Caco-2 (cell line): ENCODE measurements around the gene BTBD7. TPM values are rescaled to one million over a fixed set of nuclear protein-coding genes. Genes with fewer than 3 reads are reported as not detected.

Source experiments
- BruUV-seq: library from RNA; stranded (reverse); fragments of 400-500 nt; replicated peaks from 2 replicates; lab custom pipeline; 2021; lab: Mats Ljungman, UMichigan
- CTCF ChIA-PET: fragments of 300-600 bp; sonication (Branson Sonifier 250); formaldehyde crosslinking; loops from one replicate; lab custom pipeline; 2022; ENCODE audit warnings: antibody characterized with exemption; lab: Charles Lee
- POLR2A ChIA-PET: fragments of 300-600 bp; sonication (Branson Sonifier 250); formaldehyde crosslinking; loops from one replicate; lab custom pipeline; 2022; ENCODE audit warnings: antibody characterized with exemption; lab: Charles Lee
- DNase-seq, 2 experiments: peaks; one replicate each; pipeline versions ENCODE4 v3.0.0 to v3.0.0-alpha.2; 2020 to 2022
- H3K27me3 ChIP-seq: replicated peaks from 2 replicates; pipeline ENCODE4 v1.6.0; 2011; ENCODE audit warnings: low read length; ENCODE audit not compliant: control insufficient read depth, insufficient read depth
- H3K36me3 ChIP-seq: 2 replicates; pipeline ENCODE4 v1.5.1; 2011; ENCODE audit warnings: low read length; ENCODE audit not compliant: control insufficient read depth, insufficient read depth
- H3K4me1 ChIP-seq: fragments of 250-450 bp; sonication (Bioruptor Pico); 2 replicates; pipeline ENCODE4 v1.5.1; 2020; ENCODE audit warnings: mild to moderate bottlenecking
- H3K4me3 ChIP-seq: 2 replicates; pipeline ENCODE4 v1.5.1; 2011; ENCODE audit warnings: low read depth, mild to moderate bottlenecking, control low read depth, low read length
- H3K9me3 ChIP-seq: fragments of 250-450 bp; sonication (Bioruptor Pico); 2 replicates; pipeline ENCODE4 v1.5.1; 2020; ENCODE audit warnings: mild to moderate bottlenecking, moderate library complexity
- H3K27ac Mint-ChIP-seq: one replicate; pipeline ENCODE4 v1.8.0; 2022; ENCODE audit warnings: mixed read lengths; ENCODE audit not compliant: unreplicated experiment
- H3K27me3 Mint-ChIP-seq: one replicate; pipeline ENCODE4 v1.8.0; 2022; ENCODE audit warnings: mixed read lengths; ENCODE audit not compliant: insufficient read depth, unreplicated experiment
- H3K36me3 Mint-ChIP-seq: one replicate; pipeline ENCODE4 v1.8.0; 2022; ENCODE audit warnings: mild to moderate bottlenecking, mixed read lengths; ENCODE audit not compliant: insufficient read depth, unreplicated experiment
- H3K4me1 Mint-ChIP-seq: one replicate; pipeline ENCODE4 v1.8.0; 2022; ENCODE audit warnings: low read depth, mixed read lengths; ENCODE audit not compliant: unreplicated experiment
- H3K4me3 Mint-ChIP-seq: one replicate; pipeline ENCODE4 v1.8.0; 2022; ENCODE audit warnings: mild to moderate bottlenecking, moderate library complexity, mixed read lengths; ENCODE audit not compliant: unreplicated experiment
- H3K9me3 Mint-ChIP-seq: one replicate; pipeline ENCODE4 v1.8.0; 2022; ENCODE audit warnings: mixed read lengths; ENCODE audit not compliant: unreplicated experiment
- intact Hi-C: fragments of 100-400 bp; cut with micrococcal nuclease; formaldehyde crosslinking; loops from one replicate; pipeline ENCODE4 v1.10.0; 2022; ENCODE audit not compliant: unreplicated experiment
- total RNA-seq: library from RNA; stranded (reverse); gene quantifications from 2 replicates; pipeline ENCODE4 v1.2.3, GENCODE V29; 2022
- TF ChIP-seq, protein P1 (sequence below), 2 experiments: fragments of 200-600 bp in 1 of 2; IDR thresholded peaks; 1 replicate in 1 of 2; 2 replicates in 1 of 2; pipeline versions ENCODE4 v1.5.1 to v1.8.0; 2011 to 2022; ENCODE audit warnings: antibody characterized with exemption in 1 of 2, control low read depth in 1 of 2, inconsistent platforms in 1 of 2, low read depth in 1 of 2, low read length in 1 of 2, mild to moderate bottlenecking in 1 of 2, moderate library complexity in 1 of 2; ENCODE audit not compliant: insufficient read depth in 1 of 2, severe bottlenecking in 1 of 2, unreplicated experiment in 1 of 2

BTBD7 gene
- total RNA-seq, 1 experiment from 2014 or later = 32.2 TPM

DNA sequence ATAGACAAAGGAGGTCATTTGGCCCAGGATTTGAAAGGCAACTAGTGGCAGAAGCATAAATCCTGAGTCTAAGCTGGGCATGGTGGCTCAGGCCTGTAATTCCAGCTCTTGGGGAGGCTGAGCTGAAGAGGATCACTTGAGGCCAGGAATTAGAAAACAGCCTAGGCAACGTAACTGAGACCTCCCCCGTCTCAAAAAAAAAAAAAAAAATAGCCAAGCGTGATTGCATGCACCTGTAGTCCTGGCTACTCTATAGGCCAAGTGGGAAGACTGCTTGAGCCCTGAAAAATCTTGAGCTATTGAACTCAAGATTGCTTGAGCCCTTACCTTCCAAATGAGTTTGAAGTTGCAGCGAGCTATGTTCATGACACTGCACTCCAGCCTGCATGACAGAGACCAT, 133.8 kb downstream of the BTBD7 start:
- no peak overlapping the region for H3K4me3 ChIP-seq
- H3K36me3 ChIP-seq = no peaks in the 10 kb centered on the region
- ChIA-PET CTCF (interaction anchor here (0.6 kb wide), 2 partner anchors 15 to 20 kb away, joined by 3 to 4 read pairs; partner anchors contain the start of gene MOAP1), POLR2A (no interaction called here)
- no TSS peak for BruUV-seq
- no peaks in the 10 kb centered on the region for H3K4me1 Mint-ChIP-seq
- no peaks in the 10 kb centered on the region for H3K27me3 Mint-ChIP-seq
- intact Hi-C loops = no loop called here
- H3K36me3 Mint-ChIP-seq = no peaks in the 10 kb centered on the region
- no peaks in the 10 kb centered on the region for H3K4me1 ChIP-seq
- H3K9me3 Mint-ChIP-seq = no peaks in the 10 kb centered on the region
- no peak overlapping the region for H3K27ac Mint-ChIP-seq
- H3K9me3 ChIP-seq = no peaks in the 10 kb centered on the region
- H3K27me3 ChIP-seq = no peaks in the 10 kb centered on the region
- TF ChIP-seq, protein P1, sequence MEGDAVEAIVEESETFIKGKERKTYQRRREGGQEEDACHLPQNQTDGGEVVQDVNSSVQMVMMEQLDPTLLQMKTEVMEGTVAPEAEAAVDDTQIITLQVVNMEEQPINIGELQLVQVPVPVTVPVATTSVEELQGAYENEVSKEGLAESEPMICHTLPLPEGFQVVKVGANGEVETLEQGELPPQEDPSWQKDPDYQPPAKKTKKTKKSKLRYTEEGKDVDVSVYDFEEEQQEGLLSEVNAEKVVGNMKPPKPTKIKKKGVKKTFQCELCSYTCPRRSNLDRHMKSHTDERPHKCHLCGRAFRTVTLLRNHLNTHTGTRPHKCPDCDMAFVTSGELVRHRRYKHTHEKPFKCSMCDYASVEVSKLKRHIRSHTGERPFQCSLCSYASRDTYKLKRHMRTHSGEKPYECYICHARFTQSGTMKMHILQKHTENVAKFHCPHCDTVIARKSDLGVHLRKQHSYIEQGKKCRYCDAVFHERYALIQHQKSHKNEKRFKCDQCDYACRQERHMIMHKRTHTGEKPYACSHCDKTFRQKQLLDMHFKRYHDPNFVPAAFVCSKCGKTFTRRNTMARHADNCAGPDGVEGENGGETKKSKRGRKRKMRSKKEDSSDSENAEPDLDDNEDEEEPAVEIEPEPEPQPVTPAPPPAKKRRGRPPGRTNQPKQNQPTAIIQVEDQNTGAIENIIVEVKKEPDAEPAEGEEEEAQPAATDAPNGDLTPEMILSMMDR (IDR thresholded peaks at IDR 0.05; ENCODE audit: insufficient read depth in 1 of 2, low read depth in 1 of 2, low read length in 1 of 2, severe bottlenecking in 1 of 2, unreplicated experiment in 1 of 2) = no peak
- no peak overlapping the region for H3K4me3 Mint-ChIP-seq
- no peak for DNase-seq

DNA sequence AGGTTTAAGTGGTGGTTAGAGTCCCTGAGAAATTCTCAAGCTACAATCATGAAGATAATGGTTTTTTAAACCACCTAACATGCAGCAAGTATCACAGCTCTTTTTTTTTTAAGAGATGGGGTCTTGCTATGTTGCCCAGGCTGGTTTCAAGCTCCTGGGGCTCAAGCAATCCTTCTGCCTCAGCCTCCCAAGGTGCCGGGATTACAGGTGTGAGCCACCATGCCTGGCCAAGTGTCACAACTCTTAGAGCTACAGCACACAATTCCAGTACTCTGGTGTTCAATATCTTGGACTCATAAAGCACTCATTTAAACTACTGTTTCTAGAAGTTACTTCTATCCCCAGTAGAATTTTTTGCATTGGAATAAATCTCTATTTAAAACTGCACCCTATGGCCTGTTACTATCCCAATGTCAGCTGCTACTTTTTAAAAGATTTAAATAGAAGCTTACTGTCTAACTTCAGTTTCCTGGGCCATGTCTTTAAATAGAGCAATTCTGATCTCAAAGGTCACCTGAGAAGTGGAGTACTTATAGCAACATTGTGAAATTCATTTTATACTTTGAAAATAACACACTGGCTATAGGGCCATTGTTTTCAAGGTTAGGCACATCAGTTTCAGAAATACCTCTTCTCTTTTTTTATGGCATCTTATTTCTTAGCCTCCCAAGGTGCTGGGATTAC, 137.4 kb downstream of the BTBD7 start:
- H3K36me3 ChIP-seq = no peaks in the 10 kb centered on the region
- Mint-ChIP-seq H3K9me3 (no peaks in the 10 kb centered on the region), H3K27me3 (no peaks in the 10 kb centered on the region), H3K36me3 (no peaks in the 10 kb centered on the region), H3K4me3 (no peak overlapping the region), H3K27ac (no peak overlapping the region), H3K4me1 (no peaks in the 10 kb centered on the region)
- intact Hi-C loops = no loop called here
- ChIA-PET POLR2A (no interaction called here), CTCF (no interaction called here)
- no TSS peak for BruUV-seq
- H3K9me3 ChIP-seq = no peaks in the 10 kb centered on the region
- TF ChIP-seq, protein P1 (IDR thresholded peaks at IDR 0.05; ENCODE audit: insufficient read depth in 1 of 2, low read depth in 1 of 2, low read length in 1 of 2, severe bottlenecking in 1 of 2, unreplicated experiment in 1 of 2) = no peak
- no peaks in the 10 kb centered on the region for H3K4me1 ChIP-seq
- DNase-seq = no peak
- H3K27me3 ChIP-seq = no peaks in the 10 kb centered on the region
- H3K4me3 ChIP-seq = no peak overlapping the region

Other genes with a start within 250 kb of the BTBD7 start
- 57.9 and 60.1 TPM in 2 replicates for gene ITPK1, start 217.1 kb downstream of the BTBD7 start, total RNA-seq
- 11.5 and 12.2 TPM in 2 replicates for gene MOAP1, start 148.1 kb downstream of the BTBD7 start, total RNA-seq
- gene LYSET, start 147.7 kb downstream of the BTBD7 start, total RNA-seq = 17.3 and 17.4 TPM in 2 replicates
- 7.7 and 10.8 TPM in 2 replicates for gene GON7, start 126.0 kb downstream of the BTBD7 start, total RNA-seq
- gene UBR7, start 125.8 kb downstream of the BTBD7 start, total RNA-seq = 14.3 and 19.6 TPM in 2 replicates
- gene COX8C, start 14.1 kb upstream of the BTBD7 start, total RNA-seq = not detected in 2 replicates
- 0.07 and 0.14 TPM in 2 replicates for gene UNC79, start 97.9 kb upstream of the BTBD7 start, total RNA-seq